ENCODE data around the gene CNOT6.

DNA sequence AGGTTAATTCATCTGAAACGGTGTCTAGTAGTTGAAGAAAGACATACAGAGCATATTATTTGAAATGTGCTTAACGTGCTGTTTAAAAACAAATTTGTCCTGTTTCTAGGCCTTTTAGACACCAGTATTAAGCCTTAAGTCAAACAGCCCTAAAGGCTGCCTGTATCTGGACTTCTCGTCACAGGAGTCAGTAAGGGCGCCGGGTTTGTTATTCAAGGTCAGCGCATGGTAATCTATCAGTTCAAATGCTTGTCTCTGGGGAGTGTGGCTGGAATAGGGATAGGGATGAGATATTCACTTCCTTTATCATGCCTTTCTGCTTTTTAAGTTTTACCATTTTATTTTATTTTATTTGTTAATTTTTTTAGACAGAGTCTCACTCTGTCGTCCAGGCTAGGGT lies 9.4 kb upstream of the CNOT6 start:
- TF ChIP-seq GATA3 (IDR thresholded peaks at IDR 0.05; ENCODE audit: low read depth, low read length) (no peak), GATA2 (IDR thresholded peaks at IDR 0.05; ENCODE audit: low read depth, low read length) (no peak)

All from SH-SY5Y (cell line).